GM19395 (cell line): ENCODE data around the gene MATN4.

Source experiments
- ATAC-seq: cut with Tn5 transposase; IDR thresholded peaks from one replicate; pipeline ENCODE4 v1.9.1; 2021; ENCODE audit warnings: mild to moderate bottlenecking, moderate library complexity; ENCODE audit not compliant: unreplicated experiment

MATN4 gene

GRCh38 chr20:45257161-45257560 is 50.9 kb downstream of the MATN4 start:
- no peak for ATAC-seq

DNA sequence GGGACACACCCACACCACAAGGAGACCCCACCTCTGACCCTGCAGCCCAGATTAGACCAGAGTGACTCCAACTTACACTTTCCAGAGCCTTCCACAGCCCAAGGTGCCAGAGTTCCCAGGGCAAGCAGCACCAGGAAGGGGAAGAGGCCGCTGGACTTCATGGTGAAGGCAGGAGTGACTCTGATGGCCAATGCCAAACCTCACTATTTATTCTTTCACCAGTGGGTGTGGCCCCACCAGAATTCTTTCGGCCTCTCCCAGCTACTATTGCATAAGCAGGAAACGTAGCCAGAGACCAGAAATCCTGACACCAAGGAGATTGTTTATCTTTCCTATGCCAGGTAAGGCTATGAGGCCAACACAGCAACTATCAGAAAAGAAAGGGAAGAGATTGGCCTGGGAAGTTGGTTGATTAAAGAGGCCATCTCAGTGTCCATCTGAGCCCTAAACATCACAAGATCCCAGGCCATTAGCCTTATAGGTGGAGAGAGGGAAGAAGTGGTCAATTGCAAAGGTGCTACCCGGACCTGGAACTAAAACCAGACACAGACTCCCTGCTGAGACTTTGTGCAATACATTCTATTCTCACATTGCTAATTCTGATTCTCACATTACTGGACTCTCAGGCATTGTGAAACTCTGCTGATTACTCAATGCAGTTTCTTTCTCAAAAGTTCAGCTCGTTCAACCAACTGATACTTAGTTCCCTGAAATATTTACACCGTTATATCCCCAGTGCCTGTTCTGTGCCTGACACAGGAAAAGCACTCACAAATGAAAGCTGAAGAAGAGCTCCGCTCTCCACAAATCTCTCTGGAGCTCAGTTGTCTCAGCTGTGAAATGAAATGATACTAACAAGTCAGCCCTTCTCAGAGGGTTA is 53.5 kb downstream of the MATN4 start, which contains the start of gene SLPI:
TSS of gene SLPI (minus strand) at position 182 of the 880 bp plus-strand sequence. CDS start at position 161, 21 bp downstream.
- ATAC-seq, result no peak

GRCh38 chr20:45253261-45253660 is 54.8 kb downstream of the MATN4 start:
- ATAC-seq, result no peak

DNA sequence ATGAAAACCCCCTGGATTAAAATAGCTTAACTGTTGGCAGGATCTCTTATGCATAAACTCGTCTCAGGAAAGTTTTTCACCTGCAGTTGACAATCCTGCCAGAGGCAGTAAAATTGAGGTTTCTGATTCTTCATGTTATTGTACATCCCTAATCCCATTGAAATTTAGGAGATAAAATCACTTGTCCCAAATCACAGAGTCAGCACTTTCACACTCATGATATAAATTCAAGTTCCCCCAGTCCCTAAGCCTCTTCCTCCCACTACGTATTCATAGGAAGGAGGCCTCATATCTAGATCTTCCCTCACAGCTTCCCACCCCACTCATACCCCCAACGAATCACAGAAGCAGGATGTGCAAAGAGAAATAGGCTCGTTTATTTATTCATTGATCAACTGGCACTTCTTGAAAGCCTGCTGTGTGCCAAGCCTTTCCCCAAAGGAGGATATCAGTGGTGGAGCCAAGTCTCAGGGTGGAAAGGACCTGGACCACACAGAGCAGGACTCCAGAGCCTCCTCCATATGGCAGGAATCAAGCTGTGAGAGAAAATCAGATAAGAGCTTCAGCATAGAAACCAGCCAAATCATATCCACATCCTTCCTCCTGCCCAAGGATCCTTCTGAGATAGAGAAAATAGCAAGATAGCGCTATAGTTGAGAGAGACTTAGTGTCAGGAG is 56.1 kb downstream of the MATN4 start:
- no peak for ATAC-seq

DNA sequence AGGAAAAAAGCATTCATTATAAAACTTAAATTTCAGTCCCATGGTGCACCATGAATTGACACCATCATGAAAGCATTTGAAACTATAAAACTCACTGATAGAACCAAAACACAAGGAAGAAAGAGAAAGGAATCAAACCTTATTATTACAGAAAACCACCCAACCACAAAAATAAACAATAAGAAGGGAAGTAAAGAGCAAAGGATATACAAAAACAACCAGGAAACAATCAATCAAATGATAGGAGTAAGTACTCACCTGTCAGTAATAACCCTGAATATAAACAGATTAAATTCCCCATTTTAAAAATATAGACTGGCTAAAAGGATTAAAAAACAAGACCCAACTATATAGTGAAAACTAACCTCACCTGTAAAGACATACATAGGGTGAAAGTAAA is 59.5 kb downstream of the MATN4 start:
- ATAC-seq, result no peak

- no peak for ATAC-seq
These were observed 60.2 kb downstream of the MATN4 start for GRCh38 chr20:45247865-45248264.

- no peak for ATAC-seq
These were observed 62.0 kb downstream of the MATN4 start for GRCh38 chr20:45246109-45246508.
